ENCODE results near the gene TRAF3IP1.
A peak's percentile ranks its signal among the peaks of the same experiment; 100 is the strongest.

Gene TRAF3IP1

GRCh38 chr2:238424313-238424700, 104.0 kb downstream of the TRAF3IP1 start:
- H3K4me3 ChIP-seq (ENCODE audit: low read depth, low read length): no peak overlapping the region

DNA sequence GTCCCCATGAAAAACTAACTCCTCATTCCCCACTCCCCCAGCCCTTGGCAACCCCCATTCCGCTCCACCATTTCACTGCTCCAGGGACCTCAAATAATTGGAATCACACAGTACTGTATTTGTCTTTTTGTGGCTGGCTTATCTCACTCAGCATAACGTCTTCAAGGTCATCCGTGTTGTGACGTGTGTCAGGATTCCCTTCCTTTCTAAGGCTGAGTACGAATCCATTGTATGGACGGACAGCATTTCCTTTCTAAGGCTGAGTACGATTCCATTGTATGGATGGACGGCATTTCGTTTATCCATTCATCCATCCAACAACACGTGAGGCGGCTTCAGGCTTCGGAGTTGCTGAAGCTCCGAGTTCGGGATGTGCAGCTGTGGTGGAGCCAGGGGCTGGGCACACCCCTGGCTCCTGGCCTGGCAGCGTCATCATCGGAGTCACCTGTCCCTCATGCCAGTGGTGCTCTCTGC, 105.2 kb downstream of the TRAF3IP1 start:
- no peak overlapping the region for H3K4me3 ChIP-seq (ENCODE audit: low read depth, low read length)

GRCh38 chr2:238425979-238426567, 105.8 kb downstream of the TRAF3IP1 start:
- peak overlapping the region; percentile 92 for H3K4me3 ChIP-seq (ENCODE audit: low read depth, low read length)

- H3K4me3 ChIP-seq (ENCODE audit: low read depth, low read length): peak within 1 kb of the TSS; percentile 92
Measured at GRCh38 chr2:238426568-238427434, 106.5 kb downstream of the TRAF3IP1 start, which contains the start of gene ASB1. Gene ASB1 (plus strand): TSS chr2:238426927. CDS start chr2:238427071, 144 bp downstream.

- H3K4me3 ChIP-seq (ENCODE audit: low read depth, low read length): peak overlapping the region; percentile 92
Measured at GRCh38 chr2:238427435-238428162, 107.3 kb downstream of the TRAF3IP1 start.

DNA sequence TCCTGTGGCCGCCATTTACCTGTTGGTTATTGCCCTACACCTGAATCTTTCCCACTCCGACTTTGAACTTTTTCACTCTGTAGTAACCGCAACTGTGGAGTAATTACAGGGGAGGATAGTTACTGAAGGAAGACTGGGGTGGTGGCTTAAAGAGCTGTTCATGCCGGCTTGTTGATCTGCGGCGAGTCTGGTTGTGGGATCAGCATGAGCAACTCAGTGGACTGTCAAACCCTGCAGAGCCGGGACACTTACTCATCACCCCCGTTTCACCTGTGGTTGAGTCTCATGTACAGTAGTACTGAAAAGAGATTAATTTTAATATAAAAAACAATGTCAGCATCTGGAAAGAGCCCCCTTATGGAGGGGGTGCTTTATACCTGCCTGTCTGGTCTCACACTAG, 108.5 kb downstream of the TRAF3IP1 start:
- no peak overlapping the region for H3K4me3 ChIP-seq (ENCODE audit: low read depth, low read length)

DNA sequence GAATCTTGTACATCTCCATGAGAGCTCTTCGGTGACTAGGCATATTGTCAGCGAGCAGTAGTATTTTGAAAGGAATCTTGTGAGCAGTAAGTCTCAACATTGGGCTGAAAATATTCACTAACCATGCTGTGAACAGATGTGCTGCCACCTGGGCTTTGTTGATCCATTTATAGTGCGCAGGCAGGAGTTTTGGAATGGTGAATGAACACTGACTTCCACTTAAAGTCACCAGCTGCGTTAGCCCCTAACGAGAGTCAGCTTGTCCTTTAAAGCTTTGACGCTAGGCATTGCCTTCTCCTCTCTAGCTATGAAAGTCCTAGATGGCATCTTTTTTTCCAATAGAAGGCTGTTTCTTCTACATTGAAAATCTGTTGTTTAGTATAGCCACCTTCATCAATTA, 110.5 kb downstream of the TRAF3IP1 start:
- H3K4me3 ChIP-seq (ENCODE audit: low read depth, low read length): no peak overlapping the region

DNA sequence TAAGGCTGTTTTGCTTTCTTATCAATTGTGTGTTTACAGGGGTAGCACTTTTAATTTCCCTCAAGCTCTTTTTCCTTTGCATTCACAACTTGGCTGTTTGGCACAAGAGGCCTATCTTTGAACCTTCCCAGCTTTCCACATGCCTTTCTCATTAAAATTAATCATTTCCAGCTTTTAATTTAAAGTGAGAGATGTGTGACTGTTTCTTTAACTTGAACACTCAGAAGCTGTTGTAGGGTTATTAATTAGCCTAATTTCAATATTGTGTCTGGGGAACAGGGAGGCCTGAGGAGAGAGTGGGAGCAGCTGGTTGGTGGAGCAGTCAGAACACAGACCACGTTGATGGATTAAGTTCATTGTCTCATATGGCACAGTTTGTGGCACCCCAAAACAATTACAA, 111.1 kb downstream of the TRAF3IP1 start:
- H3K4me3 ChIP-seq (ENCODE audit: low read depth, low read length): no peak overlapping the region

DNA sequence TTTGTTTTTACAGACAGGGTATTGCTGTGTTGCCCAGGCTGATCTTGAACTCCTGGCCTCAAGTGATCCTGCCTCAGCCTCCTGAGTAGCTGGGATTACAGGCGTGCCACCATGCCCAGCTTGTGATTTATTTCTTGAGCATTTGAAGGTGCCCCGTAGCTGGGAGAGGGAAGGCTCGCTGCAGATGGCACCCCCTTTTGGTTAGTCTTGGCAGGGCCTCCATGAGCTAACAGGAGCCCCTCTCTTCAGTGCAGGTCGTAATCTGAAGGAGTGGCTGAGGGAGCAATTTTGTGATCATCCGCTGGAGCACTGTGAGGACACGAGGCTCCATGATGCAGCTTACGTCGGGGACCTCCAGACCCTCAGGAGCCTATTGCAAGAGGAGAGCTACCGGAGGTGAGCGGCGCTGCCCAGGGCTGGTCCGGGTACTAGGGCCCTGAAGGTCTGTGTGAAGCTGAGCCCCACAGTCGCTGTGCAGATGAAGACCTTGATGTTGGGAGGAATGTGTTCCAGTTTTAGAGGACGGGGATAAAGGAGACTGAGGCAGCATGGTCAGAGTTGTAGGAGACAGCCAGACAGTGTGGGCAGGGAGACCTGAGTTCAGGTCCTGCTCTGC, 113.1 kb downstream of the TRAF3IP1 start:
- no peak overlapping the region for H3K4me3 ChIP-seq (ENCODE audit: low read depth, low read length)

- H3K4me3 ChIP-seq (ENCODE audit: low read depth, low read length): no peak overlapping the region
Measured at GRCh38 chr2:238433941-238434845, 113.9 kb downstream of the TRAF3IP1 start.

DNA sequence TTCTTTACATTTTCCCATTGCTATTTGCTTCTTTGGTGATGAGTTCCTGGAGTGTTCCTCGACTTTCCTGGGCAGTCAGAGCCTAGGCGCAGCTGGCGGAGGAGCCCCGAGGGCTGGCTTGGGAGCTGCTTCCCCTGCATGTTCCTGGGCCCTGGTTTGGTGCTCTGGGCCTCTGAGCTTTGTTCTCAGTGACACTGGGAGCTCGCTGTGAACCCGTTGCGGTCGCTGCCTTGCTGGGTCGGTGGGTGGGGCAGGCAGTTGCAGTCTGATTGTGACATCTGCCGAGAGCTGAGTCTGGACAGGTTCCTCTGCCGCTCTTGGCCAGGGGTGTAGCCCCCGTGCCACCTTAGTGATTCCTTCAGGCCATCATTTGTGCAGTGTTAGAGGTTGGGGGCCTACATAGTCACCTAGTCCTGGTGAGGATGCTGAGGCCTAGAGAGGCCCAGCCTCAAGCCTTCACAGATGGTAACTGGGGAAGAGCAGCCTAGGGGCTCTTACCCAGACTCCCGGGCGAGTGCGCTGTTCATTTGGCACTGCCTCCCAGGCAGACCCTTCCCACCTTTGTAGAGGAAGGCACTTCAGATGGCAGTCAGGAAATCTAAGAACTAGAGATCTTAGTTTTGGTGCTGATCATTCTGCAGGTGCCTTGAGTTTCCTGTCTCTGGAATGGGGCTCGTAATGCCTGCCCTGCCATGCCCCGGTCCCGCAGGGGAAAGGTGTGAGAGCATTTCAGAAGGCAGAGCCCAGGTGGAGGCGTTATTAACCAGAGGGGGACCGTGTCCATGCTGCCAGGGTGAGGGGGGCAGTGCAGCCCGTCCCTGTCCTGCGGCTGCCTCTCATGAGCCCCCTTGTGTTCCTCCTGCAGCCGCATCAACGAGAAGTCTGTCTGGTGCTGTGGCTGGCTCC, 114.8 kb downstream of the TRAF3IP1 start:
- H3K4me3 ChIP-seq (ENCODE audit: low read depth, low read length): no peak overlapping the region

DNA sequence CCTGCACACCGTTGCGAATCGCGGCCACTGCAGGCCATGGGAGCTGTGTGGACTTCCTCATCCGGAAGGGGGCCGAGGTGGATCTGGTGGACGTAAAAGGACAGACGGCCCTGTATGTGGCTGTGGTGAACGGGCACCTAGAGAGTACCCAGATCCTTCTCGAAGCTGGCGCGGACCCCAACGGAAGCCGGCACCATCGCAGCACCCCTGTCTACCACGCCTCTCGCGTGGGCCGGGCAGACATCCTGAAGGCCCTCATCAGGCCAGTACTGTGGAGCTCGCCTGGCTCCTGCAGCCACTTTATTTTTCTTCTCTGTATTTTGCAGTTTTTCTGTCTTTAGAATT, 115.4 kb downstream of the TRAF3IP1 start:
- no peak overlapping the region for H3K4me3 ChIP-seq (ENCODE audit: low read depth, low read length)

DNA sequence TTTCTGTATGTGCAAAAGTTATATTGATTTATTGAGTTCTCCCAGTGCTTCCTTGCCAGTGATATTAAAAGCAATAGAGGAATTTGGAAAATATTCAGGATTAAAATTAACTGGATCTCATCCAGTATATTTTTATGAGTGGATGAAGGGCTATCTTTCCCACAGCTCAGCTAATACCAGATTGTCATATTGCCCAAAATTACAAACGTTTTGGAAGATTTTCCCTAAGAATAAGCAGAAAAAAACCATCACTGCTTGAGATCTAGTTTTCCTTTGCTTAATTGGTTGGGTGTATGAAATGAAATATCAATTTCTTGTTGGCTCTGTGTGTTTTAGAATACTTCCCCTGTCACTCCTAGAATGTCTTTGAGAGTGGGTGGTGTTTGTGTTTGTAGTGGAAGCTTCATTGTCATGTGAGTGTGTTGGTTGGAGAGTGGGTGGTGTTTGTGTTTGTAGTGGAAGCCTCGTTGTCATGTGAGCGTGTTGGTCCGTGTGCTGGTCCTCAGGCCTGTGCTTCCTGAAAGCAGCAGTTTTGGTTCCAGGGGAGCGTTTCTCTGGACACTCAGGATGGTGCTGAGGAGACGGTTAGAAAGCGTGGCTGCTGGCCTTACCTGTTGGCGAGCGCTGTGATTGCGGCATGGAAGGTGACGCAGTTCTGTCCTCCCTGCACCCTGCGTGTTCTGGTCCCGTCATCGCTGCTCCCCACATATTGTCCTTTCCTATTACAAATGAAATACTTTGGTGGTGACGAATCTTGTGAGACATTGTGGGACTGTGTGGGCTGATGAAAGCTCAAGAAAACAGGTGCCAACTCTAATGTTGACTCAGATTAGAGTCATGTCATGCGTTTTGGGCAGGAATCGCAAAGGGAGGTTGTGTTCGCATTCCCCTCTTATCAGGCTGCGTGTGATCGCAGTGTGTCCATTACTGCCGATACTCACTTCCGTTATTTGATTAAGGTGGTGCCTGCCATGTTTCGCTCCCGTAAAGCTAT, 118.8 kb downstream of the TRAF3IP1 start:
- H3K4me3 ChIP-seq (ENCODE audit: low read depth, low read length): no peak overlapping the region

GRCh38 chr2:238439917-238440316, 119.6 kb downstream of the TRAF3IP1 start:
- H3K4me3 ChIP-seq (ENCODE audit: low read depth, low read length): no peak overlapping the region

DNA sequence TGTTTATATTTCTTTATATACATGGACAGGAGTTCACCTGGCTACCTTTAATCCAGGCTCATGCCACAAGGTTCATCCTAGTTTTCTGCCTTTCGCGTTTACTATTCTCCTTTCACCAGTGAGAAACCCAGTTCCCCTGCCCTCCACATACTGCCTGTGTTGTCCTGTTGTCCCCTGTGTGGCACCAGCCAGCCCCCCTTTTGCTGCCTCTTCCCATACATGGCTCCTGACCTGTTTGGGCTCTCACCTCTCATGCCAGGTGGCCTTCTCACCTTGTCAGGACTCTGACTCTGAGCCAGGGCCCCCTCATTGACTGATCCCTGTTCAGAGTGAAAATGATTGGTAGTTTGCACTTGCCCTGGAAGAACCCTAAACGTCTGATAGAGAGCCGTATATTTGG, 120.0 kb downstream of the TRAF3IP1 start:
- no peak overlapping the region for H3K4me3 ChIP-seq (ENCODE audit: low read depth, low read length)

GRCh38 chr2:238440767-238441166, 120.4 kb downstream of the TRAF3IP1 start:
- no peak overlapping the region for H3K4me3 ChIP-seq (ENCODE audit: low read depth, low read length)

- no peak overlapping the region for H3K4me3 ChIP-seq (ENCODE audit: low read depth, low read length)
Measured at GRCh38 chr2:238441262-238442114, 121.2 kb downstream of the TRAF3IP1 start.

Measured in iPS-11a (cell line).